ENCODE measurements around the gene MDGA2. TPM values are rescaled to one million over a fixed set of nuclear protein-coding genes. Genes with fewer than 3 reads are reported as not detected.

The MDGA2 gene
- total and polyA plus RNA-seq, 2 of the 13 experiments (the other 11 are each of a cell fraction or from before 2014, with no cell fraction given): not detected

GRCh38 chr14:47277703-47278102 lies 397.7 kb downstream of the MDGA2 start:
- Histone ChIP-seq H3K4me2 (ENCODE audit: low read depth, low read length) (no peak overlapping the region), H3K27ac (ENCODE audit: extremely low read length, insufficient read depth, low read length) (no peak overlapping the region), H3K79me2 (ENCODE audit: insufficient read depth, low read length) (no peaks in the 10 kb centered on the region), H4K20me1 (ENCODE audit: insufficient read depth, low read length) (no peaks in the 10 kb centered on the region), H3K27me3 (ENCODE audit: control insufficient read depth in 1 of 2, insufficient read depth in 2 of 2, low read length in 2 of 2) (no peaks in the 10 kb centered on the region), H2AFZ (ENCODE audit: low read length) (no peak overlapping the region), H3K9ac (ENCODE audit: insufficient read depth, low read depth, low read length) (no peak overlapping the region), H3K4me3 (replicated peaks in 1 of 3; ENCODE audit: insufficient read depth in 1 of 3, low read depth in 2 of 3, low read length in 3 of 3) (no peak overlapping the region), H3K36me3 (replicated peaks in 1 of 2; ENCODE audit: control insufficient read depth in 1 of 2, insufficient read depth in 2 of 2, low read length in 2 of 2) (no peaks in the 10 kb centered on the region), H3K4me1 (ENCODE audit: insufficient read depth, low read length) (no peaks in the 10 kb centered on the region), H3K9me3 (ENCODE audit: low read length) (no peaks in the 10 kb centered on the region)
- intact Hi-C loops (cut with micrococcal nuclease; ENCODE audit: unreplicated experiment) (loop anchor here (1.0 to 10.0 kb wide), 2 partner anchors 696 to 1853 kb away; no protein-coding TSS in a partner anchor), in situ Hi-C loops (cut with HindIII; ENCODE audit: extremely low pct_ligation_motif_present, low pct_unique_long_range_greater_than_20kb) (no loop called here)
- ChIA-PET POLR2A (no interaction called here), CTCF (ENCODE audit: low intra/inter-chr PET ratio, low total read pairs) (interaction anchor here (1.7 kb wide), 1 partner anchor 697 kb away, joined by 6 read pairs; no protein-coding TSS in a partner anchor)
- no peak for ATAC-seq
- no peak for DNase-seq (ENCODE audit: low spot score)
- BruUV-seq (replicated peaks): no TSS peak
- no peak for TF ChIP-seq MAZ (IDR thresholded peaks at IDR 0.05; ENCODE audit: borderline replicate concordance, low read depth, low read length)
- no peak for TF ChIP-seq MAZ (CRISPR knock-in tag; IDR thresholded peaks at IDR 0.05; ENCODE audit: low read depth)
- TF ChIP-seq DZIP1 (CRISPR knock-in tag; IDR thresholded peaks at IDR 0.05): no peak
- no peak for TF ChIP-seq ZNF782 (CRISPR knock-in tag; IDR thresholded peaks at IDR 0.05; ENCODE audit: borderline replicate concordance)
- no peak for TF ChIP-seq AHR (CRISPR knock-in tag; IDR thresholded peaks at IDR 0.05)
- no peak for TF ChIP-seq HNRNPK (IDR thresholded peaks at IDR 0.05; ENCODE audit: low read depth, low read length, poor library complexity, severe bottlenecking)
- no peak for TF ChIP-seq SP5 (CRISPR knock-in tag; IDR thresholded peaks at IDR 0.05; ENCODE audit: borderline replicate concordance, low read depth)
- WGBS (ENCODE audit: low lambda C conversion rate): 0% methylated on average over 1 of the region's 1 CpG
- no peak for FAIRE-seq

Data from HepG2 (cell line).